Right ventricle myocardium superior (tissue), 1 donor: ENCODE data around the gene GON7. TPM values are rescaled to one million over a fixed set of nuclear protein-coding genes. Genes with fewer than 3 reads are reported as not detected.
"Not testable (repeated sequence)": the region's sequence is repeated elsewhere in the genome, so short reads cannot be mapped to it uniquely, and the experiment has no call there.

ENCODE experiments used
- ATAC-seq: fragments of 200-7000 bp; cut with Tn5 transposase; one replicate; pipeline ENCODE4 v1.9.1; 2020; ENCODE audit warnings: mild to moderate bottlenecking; ENCODE audit not compliant: poor library complexity
- DNase-seq: peaks from one replicate; pipeline ENCODE4 v3.0.0-alpha.2; 2020
- intact Hi-C: fragments of 100-400 bp; cut with DNase I; formaldehyde crosslinking; loops from one replicate; pipeline ENCODE4 v1.11.2; 2022
- total RNA-seq: library from RNA; stranded (reverse); fragmentation: NEBNext Ultra II Directional; extraction: Animal tissue kit (Norgen Biotek cat#: 25700); gene quantifications from one replicate; pipeline ENCODE4 v1.2.1, GENCODE V29; 2021
- donor health status: DM: no; HTN: yes; CAD: no; lungs with severe emphysema.

The GON7 gene
- total RNA-seq, 1 donor from 2014 or later = 16.3 TPM

GRCh38 chr14:93165271-93166265 lies 41.3 kb downstream of the GON7 start:
- DNase-seq, ATAC-seq, intact Hi-C loops: not testable (repeated sequence)

GRCh38 chr14:93163564-93163963 lies 43.3 kb downstream of the GON7 start:
- DNase-seq = no peak
- intact Hi-C loops = no loop called here
- no peak for ATAC-seq

GRCh38 chr14:93161411-93161940 lies 45.4 kb downstream of the GON7 start:
- no peak for DNase-seq
- intact Hi-C loops = no loop called here
- ATAC-seq = no peak

GRCh38 chr14:93160353-93160801 lies 46.5 kb downstream of the GON7 start:
- ATAC-seq (no peak), DNase-seq (no peak)

GRCh38 chr14:93159625-93160352 lies 47.1 kb downstream of the GON7 start:
- DNase-seq, intact Hi-C loops, ATAC-seq: not testable (repeated sequence)

More at GRCh38 chr14:93160353-93160801, 46.5 kb downstream of the GON7 start:
- intact Hi-C loops = no loop called here

GRCh38 chr14:93158349-93158748 lies 48.5 kb downstream of the GON7 start:
- intact Hi-C loops, DNase-seq, ATAC-seq: not testable (repeated sequence)

GRCh38 chr14:93156693-93157369 lies 50.0 kb downstream of the GON7 start:
- intact Hi-C loops = no loop called here
- DNase-seq (no peak), ATAC-seq (no peak)

GRCh38 chr14:93155667-93156066 lies 51.2 kb downstream of the GON7 start:
- intact Hi-C loops = no loop called here
- no peak for ATAC-seq
- no peak for DNase-seq

GRCh38 chr14:93153121-93153520 lies 53.7 kb downstream of the GON7 start:
- ATAC-seq (no peak), DNase-seq (no peak)
- intact Hi-C loops = no loop called here

Other genes with a start within 250 kb of the GON7 start
- 115 TPM for gene ITPK1, start 91.1 kb downstream of the GON7 start, total RNA-seq
- 55.9 TPM for gene MOAP1, start 22.2 kb downstream of the GON7 start, total RNA-seq
- 21.0 TPM for gene LYSET, start 21.7 kb downstream of the GON7 start, total RNA-seq
- 16.1 TPM for gene UBR7, start 191 bp upstream of the GON7 start, total RNA-seq
- 15.9 TPM for gene BTBD7, start 126.0 kb upstream of the GON7 start, total RNA-seq
- 0.94 TPM for gene COX8C, start 140.1 kb upstream of the GON7 start, total RNA-seq
- 0.22 TPM for gene UNC79, start 223.9 kb upstream of the GON7 start, total RNA-seq